CD4-positive, alpha-beta T cell treated with Interleukin-4 for 1 hour (primary cell): ENCODE data around the gene SRP9.
"Not testable (repeated sequence)": the region's sequence is repeated elsewhere in the genome, so short reads cannot be mapped to it uniquely, and the experiment has no call there.

ENCODE experiments used
- DNase-seq, 2 donors: peaks; one replicate each; pipeline ENCODE4 v3.0.0-alpha.2; 2020 to 2022

SRP9 gene

DNA sequence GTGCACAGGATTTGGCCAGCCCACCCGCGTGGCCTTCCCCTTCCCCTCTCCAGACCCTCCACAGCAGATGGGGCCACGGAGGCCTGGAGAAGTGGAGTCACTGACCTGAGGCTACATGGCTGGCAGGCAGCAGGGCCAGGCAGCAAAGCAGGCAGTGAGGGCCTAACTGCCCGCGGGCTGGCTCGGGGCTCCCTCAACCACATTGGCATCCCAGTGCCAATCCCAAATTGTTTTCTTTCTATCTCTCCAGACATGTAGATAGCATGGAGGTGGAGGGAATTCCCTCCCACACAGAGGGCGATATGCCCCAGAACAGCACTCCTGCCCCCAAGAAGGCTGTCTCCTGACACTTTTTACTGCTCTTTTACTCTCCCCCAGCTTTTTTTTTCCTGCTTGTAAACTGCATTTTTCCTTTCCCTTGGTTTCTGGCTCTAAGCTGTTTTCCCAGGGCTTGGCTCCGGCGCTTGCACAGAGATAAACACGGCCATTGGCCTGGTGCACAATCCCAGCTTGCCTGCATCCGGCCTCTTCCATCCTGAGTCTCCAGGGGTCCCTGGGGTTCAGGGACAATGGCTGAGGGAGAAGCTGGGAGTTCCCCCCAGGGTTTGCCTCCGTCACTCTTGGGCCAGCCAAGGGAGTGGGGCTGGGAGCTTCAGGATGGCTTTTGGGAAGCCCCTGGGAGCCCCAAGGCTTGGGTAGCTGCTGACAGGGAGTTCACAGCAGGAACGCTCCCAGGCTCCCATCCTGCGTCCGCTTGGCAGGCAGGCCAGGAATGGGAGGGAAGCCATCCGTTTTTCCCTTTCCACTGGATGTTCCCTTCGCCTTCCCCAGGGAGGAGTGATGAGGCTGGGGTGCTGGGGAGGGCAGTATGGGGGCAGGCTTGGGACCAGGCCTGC, 39.3 kb downstream of the SRP9 start:
- no peak for DNase-seq

DNA sequence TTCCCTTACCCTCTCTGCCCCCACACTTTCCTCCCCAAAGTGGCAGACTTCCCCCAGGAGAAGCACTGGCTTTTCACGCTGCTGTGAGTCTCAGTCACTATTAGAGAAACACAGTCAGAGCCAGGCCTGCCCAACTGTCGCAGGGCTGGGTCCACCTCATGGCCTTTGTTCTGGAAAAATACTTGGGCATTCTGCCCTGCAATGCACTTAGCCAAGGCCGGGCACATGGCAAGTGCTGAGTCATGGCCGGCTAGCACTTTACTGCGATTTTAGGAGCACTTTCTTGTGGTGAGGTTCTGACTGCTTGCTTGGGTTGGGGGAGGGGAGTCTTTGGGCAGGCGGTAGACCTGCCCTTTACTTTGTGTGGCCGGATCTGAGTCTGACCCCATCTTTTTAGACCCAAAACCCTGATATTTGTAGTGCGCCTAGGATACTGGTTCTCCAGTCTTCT, 40.0 kb downstream of the SRP9 start:
- no peak for DNase-seq

DNA sequence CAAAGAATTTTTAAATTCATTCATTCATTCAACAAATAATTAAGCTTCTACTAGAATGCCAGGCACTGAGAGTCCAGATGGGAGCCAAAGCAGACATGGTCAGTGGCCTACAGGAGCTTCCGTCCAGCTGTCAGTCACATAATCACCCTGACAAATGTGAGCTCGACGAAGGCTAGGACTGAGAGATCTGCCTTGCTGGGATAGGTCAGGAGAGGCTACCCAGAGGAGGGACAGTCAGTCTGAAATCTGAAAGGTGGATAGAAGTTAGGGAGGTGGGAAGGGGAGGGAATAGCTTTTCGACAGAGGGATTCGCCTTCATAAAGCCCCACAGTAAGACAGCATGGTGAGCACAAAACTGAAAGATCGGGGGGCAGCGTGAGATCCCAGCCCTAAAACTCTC, 40.6 kb downstream of the SRP9 start:
- no peak for DNase-seq

DNA sequence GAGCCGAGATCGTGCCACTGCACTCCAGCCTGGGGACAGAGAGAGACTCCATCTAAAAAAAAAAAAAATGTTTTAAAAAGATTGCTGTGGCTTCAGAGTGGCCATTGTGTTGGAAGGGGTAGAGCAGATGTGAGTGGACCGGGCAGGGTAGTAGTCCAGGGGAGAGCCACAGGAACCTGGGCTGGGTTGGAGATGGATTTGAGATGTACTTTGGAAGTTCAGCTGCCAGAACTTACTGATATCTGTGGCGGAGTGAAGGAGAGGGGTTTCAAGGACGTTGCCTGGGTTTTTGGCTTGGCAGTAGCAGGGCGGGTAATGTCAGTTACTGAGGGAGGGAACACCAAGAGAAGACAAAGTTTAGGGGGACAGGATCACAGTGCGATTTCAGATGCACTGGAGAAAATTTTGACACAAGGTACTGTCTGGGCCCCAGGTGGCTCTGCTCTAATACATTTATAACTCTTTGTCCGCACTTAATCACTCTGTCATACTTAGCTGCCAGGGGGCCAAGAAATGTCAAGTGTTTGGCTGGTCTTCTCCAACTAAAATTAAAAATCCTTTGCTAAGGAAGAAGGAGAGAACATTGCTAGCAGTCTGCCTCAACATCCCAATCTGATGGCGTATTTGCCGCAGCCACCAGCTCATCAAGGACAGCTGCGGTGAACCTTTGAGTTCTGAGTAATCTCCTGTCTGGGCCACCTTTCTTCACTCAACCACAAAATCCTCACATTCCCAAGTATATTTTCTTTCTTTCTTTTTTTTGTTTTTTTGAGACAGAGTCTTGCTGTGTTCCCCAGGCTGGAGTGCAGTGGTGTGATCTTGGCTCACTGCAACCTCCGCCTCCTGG, 41.9 kb downstream of the SRP9 start:
- DNase-seq, result no peak

DNA sequence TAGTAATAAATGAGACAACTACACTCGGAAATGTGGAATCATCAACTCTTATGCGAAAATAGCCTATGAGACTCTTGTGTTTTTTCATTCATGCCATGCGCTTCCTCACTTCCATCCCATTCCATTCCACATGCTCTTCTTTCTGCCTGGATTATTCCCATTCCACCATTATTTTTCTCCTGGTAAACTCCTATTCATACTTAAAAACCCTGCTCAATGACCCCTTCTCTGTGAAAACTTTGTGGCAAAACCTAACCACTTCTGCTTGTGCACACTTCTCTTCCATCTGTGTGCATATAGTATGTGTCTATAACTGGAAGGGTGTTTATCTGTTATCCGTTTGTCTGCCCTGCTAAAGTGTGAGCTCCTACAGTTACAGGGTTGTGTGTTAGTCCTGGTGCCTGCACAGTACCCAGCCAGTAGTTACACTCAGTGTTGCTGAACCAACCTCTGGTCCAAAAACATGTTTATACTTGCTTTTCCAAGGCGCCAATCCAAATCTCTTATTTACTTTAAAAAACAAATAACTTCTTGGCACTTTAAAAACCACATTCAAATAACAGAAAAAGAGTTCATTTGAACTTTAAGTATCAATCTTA, 43.0 kb downstream of the SRP9 start:
- no peak for DNase-seq

- DNase-seq, result no peak
Measured at GRCh38 chr1:225822655-225823403, 45.2 kb downstream of the SRP9 start.

DNA sequence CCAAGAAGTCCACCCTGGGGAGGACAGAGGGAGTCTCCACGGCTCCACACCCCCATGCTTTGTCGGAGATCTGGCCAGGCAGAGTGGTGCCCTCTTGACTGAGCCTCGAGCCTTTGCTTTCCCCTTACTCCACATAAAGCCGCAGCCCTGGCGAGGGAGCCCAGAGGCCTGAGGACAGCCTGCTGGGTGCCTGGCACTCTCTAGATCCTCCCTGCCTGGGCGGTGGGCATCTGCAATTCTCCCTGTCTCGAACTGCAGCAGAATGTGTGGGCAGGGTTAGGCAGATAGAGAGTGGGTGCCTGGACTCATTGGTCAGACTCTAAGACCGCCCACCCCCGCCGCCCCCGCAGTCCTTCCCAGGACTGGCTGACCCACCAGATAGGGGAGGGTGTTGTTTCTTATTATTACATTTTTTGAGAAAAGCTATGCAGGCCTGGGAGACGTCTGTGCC, 46.2 kb downstream of the SRP9 start:
- no peak for DNase-seq

- no peak for DNase-seq
Measured at GRCh38 chr1:225824533-225824941, 46.9 kb downstream of the SRP9 start.

GRCh38 chr1:225825078-225825477, 47.5 kb downstream of the SRP9 start:
- no peak for DNase-seq

DNA sequence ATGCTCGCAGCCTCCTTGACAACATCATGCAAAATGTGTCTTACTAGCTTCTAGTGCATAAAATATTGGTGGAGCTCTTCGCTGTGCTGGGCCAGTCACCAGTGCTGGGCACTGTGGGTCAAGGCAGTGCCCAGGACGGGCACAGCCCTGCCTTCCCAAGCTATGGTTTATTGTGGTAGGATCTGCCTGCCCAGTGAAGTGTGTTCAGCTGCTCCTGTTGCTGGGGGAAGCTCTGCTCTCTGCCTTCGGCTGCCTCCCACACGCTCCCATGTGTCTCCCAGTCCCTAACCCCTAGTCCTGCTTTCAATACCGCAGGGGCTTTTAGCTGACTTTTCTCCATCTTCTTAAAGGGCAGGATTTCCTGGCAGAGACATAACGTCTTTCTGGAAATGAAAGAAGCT, 48.0 kb downstream of the SRP9 start:
- no peak for DNase-seq

DNA sequence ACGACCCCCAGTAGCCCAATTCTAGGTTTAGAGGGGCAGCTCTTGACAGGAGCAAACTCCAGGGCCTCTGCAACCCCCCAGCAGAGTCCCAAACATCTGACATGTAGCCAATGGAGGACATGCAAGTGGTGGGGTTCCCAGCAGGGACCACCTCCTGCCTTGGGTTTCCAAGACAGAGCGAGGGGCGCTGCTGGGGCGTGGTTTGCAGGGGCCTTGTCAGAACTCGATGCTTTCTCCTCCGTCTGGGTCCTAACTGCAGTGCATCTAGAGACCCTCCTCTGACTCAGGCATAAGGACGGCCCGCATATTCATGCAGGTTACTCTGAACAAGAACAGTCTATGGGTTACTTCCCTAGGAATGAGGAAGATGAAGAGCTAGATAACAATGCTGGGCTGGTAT, 49.5 kb downstream of the SRP9 start:
- DNase-seq, result no peak

- no peak for DNase-seq
Measured at GRCh38 chr1:225828706-225829345, 51.2 kb downstream of the SRP9 start.

- DNase-seq, result no peak
Measured at GRCh38 chr1:225830841-225831240, 53.2 kb downstream of the SRP9 start.

GRCh38 chr1:225834417-225835329, 57.0 kb downstream of the SRP9 start:
- no peak for DNase-seq

GRCh38 chr1:225835856-225836255, 58.2 kb downstream of the SRP9 start:
- no peak for DNase-seq

GRCh38 chr1:225836296-225836695, 58.7 kb downstream of the SRP9 start:
- DNase-seq, result not testable (repeated sequence)

DNA sequence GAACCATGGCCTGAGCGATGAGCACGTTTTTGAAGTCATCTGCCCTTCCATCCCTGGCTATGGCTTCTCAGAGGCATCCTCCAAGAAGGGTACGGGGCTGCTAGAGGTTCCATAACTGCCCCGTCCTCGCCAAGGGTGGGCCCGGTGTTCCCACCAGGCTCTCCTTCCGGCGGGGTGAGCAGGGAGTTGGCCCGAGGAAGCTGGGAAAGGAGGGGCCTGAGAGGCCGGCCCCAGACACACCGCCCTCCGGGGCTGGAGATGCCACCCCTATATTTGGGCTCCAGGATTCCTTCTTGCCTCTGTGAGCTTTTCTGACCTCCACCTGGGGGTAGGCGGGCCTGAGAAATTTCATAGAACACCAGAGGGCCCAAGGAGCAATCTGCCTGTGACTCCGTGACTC, 61.2 kb downstream of the SRP9 start:
- DNase-seq, result no peak
